K562 (cell line): ENCODE results near the gene COX5A. TPM values are rescaled to one million over a fixed set of nuclear protein-coding genes. Genes with fewer than 3 reads are reported as not detected.

Source experiments
- BRCA1 ChIP-seq, 2 experiments: fragments of 450-650 bp in 1 of 2; sonication (generic) in 1 of 2; formaldehyde crosslinking in 1 of 2; IDR thresholded peaks; 2 replicates each; pipeline versions ENCODE4 v1.5.0 to v1.6.1; 2017 to 2020; ENCODE audit warnings: mild to moderate bottlenecking in 1 of 2, missing genetic modification reagents in 1 of 2
- BRF2 ChIP-seq: IDR thresholded peaks from 3 replicates; pipeline ENCODE4 v1.6.1; 2011; ENCODE audit warnings: borderline replicate concordance, mild to moderate bottlenecking; ENCODE audit not compliant: insufficient read length, insufficient read depth
- CBX1 ChIP-seq: sonication (generic); IDR thresholded peaks from 2 replicates; pipeline ENCODE4 v1.6.1; 2016; ENCODE audit warnings: antibody characterized with exemption, low read depth, mild to moderate bottlenecking
- CTBP1 ChIP-seq: fragments of 450-650 bp; IDR thresholded peaks from 2 replicates; pipeline ENCODE4 v1.6.1; 2016; ENCODE audit warnings: borderline replicate concordance
- DPF2 ChIP-seq: fragments of 450-650 bp; IDR thresholded peaks from 2 replicates; pipeline ENCODE4 v1.6.1; 2016
- HCFC1 ChIP-seq: IDR thresholded peaks from 2 replicates; pipeline ENCODE4 v1.6.1; 2012; ENCODE audit warnings: low read depth, low read length, improper control_type of control experiment
- KAT2B ChIP-seq: IDR thresholded peaks from one replicate; pipeline ENCODE4 v1.6.1; 2012; ENCODE audit warnings: low read depth, mild to moderate bottlenecking, control low read depth, inconsistent platforms, low read length, moderate library complexity
- KLF13 ChIP-seq: fragments of 450-650 bp; IDR thresholded peaks from 2 replicates; pipeline ENCODE4 v1.6.1; 2016; ENCODE audit warnings: missing genetic modification characterization, low read depth, mild to moderate bottlenecking, missing compliant biosample characterization, moderate library complexity, borderline replicate concordance
- NONO ChIP-seq, 2 experiments: fragments of 200-400 bp in 1 of 2; fragments of 450-650 bp in 1 of 2; formaldehyde crosslinking in 1 of 2; IDR thresholded peaks; 2 replicates each; pipeline ENCODE4 v1.6.1; 2017; ENCODE audit warnings: low read depth in 2 of 2, mild to moderate bottlenecking in 2 of 2, moderate library complexity in 2 of 2, low read length in 1 of 2
- NR3C1 ChIP-seq: sonication (generic); formaldehyde crosslinking; IDR thresholded peaks from 2 replicates; pipeline ENCODE4 v1.8.1; 2022; ENCODE audit warnings: missing genetic modification reagents
- RREB1 ChIP-seq: fragments of 250-450 bp; sonication (Bioruptor Pico); IDR thresholded peaks from 2 replicates; pipeline ENCODE4 v1.4.0; 2020
- SLC30A9 ChIP-seq: fragments of 250-450 bp; sonication (Bioruptor Pico); IDR thresholded peaks from 2 replicates; pipeline ENCODE4 v1.8.0; 2022; ENCODE audit warnings: mild to moderate bottlenecking, moderate library complexity
- TAF7 ChIP-seq: fragments of 450-650 bp; IDR thresholded peaks from 2 replicates; pipeline ENCODE4 v1.6.1; 2016; ENCODE audit warnings: missing genetic modification characterization, missing compliant biosample characterization
- U2AF2 ChIP-seq: fragments of 200-400 bp; formaldehyde crosslinking; optimal IDR thresholded peaks from 2 replicates; pipeline ENCODE3; 2017; ENCODE audit warnings: low read depth, mild to moderate bottlenecking, low read length
- ZBTB43 ChIP-seq: sonication (generic); formaldehyde crosslinking; IDR thresholded peaks from 2 replicates; pipeline ENCODE4 v1.8.0; 2023; ENCODE audit warnings: mild to moderate bottlenecking, missing genetic modification reagents
- ZEB2 ChIP-seq: fragments of 450-650 bp; IDR thresholded peaks from 2 replicates; pipeline ENCODE4 v1.6.1; 2016
- ZNF121 ChIP-seq: sonication (generic); formaldehyde crosslinking; conservative IDR thresholded peaks from 2 replicates; pipeline ENCODE4 v1.8.0; 2022; ENCODE audit warnings: missing genetic modification reagents
- ZNF184 ChIP-seq: sonication (generic); formaldehyde crosslinking; IDR thresholded peaks from 2 replicates; pipeline ENCODE4 v1.5.0; 2020; ENCODE audit warnings: missing genetic modification reagents
- ZNF253 ChIP-seq: fragments of 250-450 bp; sonication (Bioruptor Pico); conservative IDR thresholded peaks from 2 replicates; pipeline ENCODE4 v1.6.1; 2021; ENCODE audit warnings: mild to moderate bottlenecking
- polyA plus RNA-seq, 8 experiments: library from polyadenylated mRNA; depleted of rRNA in 4 of 8; stranded (reverse) in 5 of 8; unstranded in 3 of 8; fragments of >200 nt; fragmentation: Nextera tagmentation in 2 of 8; fragmentation: Illumina TruSeq in 1 of 8; extraction: Ambion mirVana in 2 of 8; extraction: Trizol in 1 of 8; gene quantifications; 2 replicates each; pipeline versions ENCODE4 v1.2.1 to v1.2.3, GENCODE V29; 2011 to 2014; ENCODE audit warnings: inconsistent platforms in 1 of 8, missing spikeins in 1 of 8
- total RNA-seq, 7 experiments: library from RNA; depleted of rRNA in 6 of 7; stranded (reverse); fragments of >200 nt in 6 of 7; fragmentation: Illumina TruSeq in 2 of 7; extraction: Trizol in 2 of 7; gene quantifications; 2 replicates each; pipeline versions ENCODE4 v1.2.1 to v1.2.3, GENCODE V29; 2011 to 2021; ENCODE audit warnings: low replicate concordance in 1 of 7

The COX5A gene
- total and polyA plus RNA-seq, 9 of the 15 experiments (the other 6 are each of a cell fraction or from before 2014, with no cell fraction given) = 86.8 to 553 (median 371) TPM

- TF ChIP-seq RREB1 (CRISPR knock-in tag) = no peak
- no peak for TF ChIP-seq NONO (IDR thresholded peaks at IDR 0.05; ENCODE audit: low read depth in 2 of 2, low read length in 1 of 2)
- peak; percentile 41; the same call in 1 of the 2 replicates for TF ChIP-seq DPF2
- no peak for TF ChIP-seq BRCA1 (IDR thresholded peaks at IDR 0.05)
- no peak for TF ChIP-seq BRCA1 (CRISPR knock-in tag; IDR thresholded peaks at IDR 0.05)
- no peak for TF ChIP-seq NR3C1
- no peak for TF ChIP-seq ZEB2
- TF ChIP-seq TAF7 (tag) = no peak
- TF ChIP-seq U2AF2 = no peak
- no peak for TF ChIP-seq ZNF253
- TF ChIP-seq KLF13 (tag) = no peak
- TF ChIP-seq ZBTB43 (CRISPR knock-in tag) = no peak
- TF ChIP-seq CBX1 = no peak
- TF ChIP-seq ZNF184 (CRISPR knock-in tag) = no peak
- TF ChIP-seq KAT2B = no peak
- no peak for TF ChIP-seq BRF2
- TF ChIP-seq HCFC1 = no peak
- TF ChIP-seq ZNF121 (CRISPR knock-in tag) = peak; percentile 87
- peak; percentile 41; the same call in 1 of the 2 replicates for TF ChIP-seq CTBP1
- no peak for TF ChIP-seq SLC30A9 (CRISPR knock-in tag)
Observed at GRCh38 chr15:74873756-74874424, 64.0 kb downstream of the COX5A start (continued).
